Liver (tissue), 9 donors: ENCODE data around the gene TRMT2A. TPM values are rescaled to one million over a fixed set of nuclear protein-coding genes. Genes with fewer than 3 reads are reported as not detected.

ENCODE experiments used
- DNase-seq: peaks from one replicate; pipeline ENCODE4 v3.0.0-alpha.2; 2017; ENCODE audit warnings: low spot score
- H3K27ac ChIP-seq, 2 donors: one replicate each; pipeline ENCODE4 v1.7.0; 2013; ENCODE audit warnings: inconsistent platforms in 2 of 2, low read length in 2 of 2, control low read depth in 1 of 2, low read depth in 1 of 2, mild to moderate bottlenecking in 1 of 2
- H3K27me3 ChIP-seq, 4 donors: one replicate each; pipeline versions ENCODE4 v1.6.1 to v1.7.0; 2013; ENCODE audit warnings: low read length in 3 of 4, inconsistent platforms in 1 of 4, mild to moderate bottlenecking in 1 of 4, moderate library complexity in 1 of 4; ENCODE audit not compliant: control insufficient read depth in 4 of 4, insufficient read depth in 4 of 4
- H3K36me3 ChIP-seq, 4 donors: one replicate each; pipeline versions ENCODE4 v1.6.1 to v1.7.0; 2013; ENCODE audit warnings: low read length in 3 of 4, mild to moderate bottlenecking in 3 of 4, low read depth in 1 of 4, moderate library complexity in 1 of 4; ENCODE audit not compliant: control insufficient read depth in 4 of 4, insufficient read depth in 3 of 4
- H3K4me1 ChIP-seq, 4 donors: one replicate each; pipeline versions ENCODE4 v1.6.1 to v1.7.0; 2013; ENCODE audit warnings: low read length in 3 of 4, mild to moderate bottlenecking in 3 of 4, moderate library complexity in 1 of 4; ENCODE audit not compliant: control insufficient read depth in 4 of 4, insufficient read depth in 4 of 4
- H3K4me3 ChIP-seq, 3 donors: one replicate each; pipeline versions ENCODE4 v1.6.1 to v1.7.0; 2013; ENCODE audit warnings: low read length in 3 of 3, control low read depth in 1 of 3, low read depth in 1 of 3, mild to moderate bottlenecking in 1 of 3
- H3K9ac ChIP-seq, 2 donors: one replicate each; pipeline ENCODE4 v1.7.0; 2013; ENCODE audit warnings: low read length in 2 of 2, mild to moderate bottlenecking in 2 of 2, moderate library complexity in 2 of 2, control low read depth in 1 of 2, low read depth in 1 of 2
- H3K9me3 ChIP-seq, 4 donors: one replicate each; pipeline versions ENCODE4 v1.6.1 to v1.7.0; 2013; ENCODE audit warnings: low read length in 3 of 4; ENCODE audit not compliant: control insufficient read depth in 4 of 4
- ATF3 ChIP-seq: IDR thresholded peaks from 2 replicates; pipeline ENCODE4 v1.6.1; 2016; ENCODE audit warnings: antibody characterized with exemption
- CTCF ChIP-seq: fragments of 150-350 bp; IDR thresholded peaks from 2 replicates; pipeline ENCODE4 v1.5.1; 2017; ENCODE audit warnings: improper control_type of control experiment, low read depth, low read length; ENCODE audit not compliant: missing input control
- EGR1 ChIP-seq, 2 donors: IDR thresholded peaks; 2 replicates each; pipeline ENCODE4 v1.6.1; 2016 to 2018; ENCODE audit warnings: antibody characterized with exemption in 2 of 2, low read depth in 2 of 2
- FOXA1 ChIP-seq: IDR thresholded peaks from 2 replicates; pipeline ENCODE4 v1.6.1; 2016; ENCODE audit warnings: antibody characterized with exemption
- GABPA ChIP-seq, 2 donors: IDR thresholded peaks in 1 of 2; conservative IDR thresholded peaks in 1 of 2; 2 replicates each; pipeline ENCODE4 v1.6.1; 2016; ENCODE audit warnings: antibody characterized with exemption in 2 of 2, mild to moderate bottlenecking in 1 of 2, moderate library complexity in 1 of 2
- HNF4G ChIP-seq: IDR thresholded peaks from 2 replicates; pipeline ENCODE4 v1.6.1; 2016; ENCODE audit warnings: antibody characterized with exemption
- NR2F2 ChIP-seq: IDR thresholded peaks from 2 replicates; pipeline ENCODE4 v1.6.1; 2016; ENCODE audit warnings: antibody characterized with exemption
- RAD21 ChIP-seq, 2 donors: IDR thresholded peaks; 2 replicates each; pipeline ENCODE4 v1.6.1; 2016; ENCODE audit warnings: antibody characterized with exemption in 2 of 2, mild to moderate bottlenecking in 2 of 2
- REST ChIP-seq: IDR thresholded peaks from 2 replicates; pipeline ENCODE4 v1.6.1; 2016; ENCODE audit warnings: antibody characterized with exemption, mild to moderate bottlenecking
- RXRA ChIP-seq, 2 donors: IDR thresholded peaks; 2 replicates each; pipeline ENCODE4 v1.6.1; 2017 to 2018; ENCODE audit warnings: antibody characterized with exemption in 2 of 2, mild to moderate bottlenecking in 1 of 2
- SP1 ChIP-seq: IDR thresholded peaks from 2 replicates; pipeline ENCODE4 v1.6.1; 2018; ENCODE audit warnings: antibody characterized with exemption, mild to moderate bottlenecking
- TAF1 ChIP-seq: conservative IDR thresholded peaks from 2 replicates; pipeline ENCODE4 v1.6.1; 2016; ENCODE audit warnings: antibody characterized with exemption, mild to moderate bottlenecking
- WGBS: extraction: QIAGEN DNeasy Blood & Tissue Kit; methylation state at CpG from one replicate; pipeline ENCODE4 v1.1.7; 2013; 5-methylcytosine and 5-hydroxymethylcytosine counted together
- polyA plus RNA-seq, 2 donors: library from polyadenylated mRNA; stranded (reverse) in 1 of 2; unstranded in 1 of 2; fragments of 200-250 nt in 1 of 2; fragments of >200 nt in 1 of 2; fragmentation: Nextera tagmentation in 1 of 2; extraction: Ambion mirVana in 1 of 2; gene quantifications; one replicate each; pipeline versions ENCODE4 v1.2.1 to v1.2.3, GENCODE V29; 2013 to 2015
- total RNA-seq, 2 donors: library from RNA; depleted of rRNA; stranded (reverse); fragments of >200 nt; gene quantifications; one replicate each; pipeline ENCODE4 v1.2.3, GENCODE V29; 2014
- TF ChIP-seq, protein P1 (sequence below): IDR thresholded peaks from 2 replicates; pipeline ENCODE4 v1.6.1; 2016; ENCODE audit warnings: antibody characterized with exemption
- TF ChIP-seq, protein P2 (sequence below): IDR thresholded peaks from 2 replicates; pipeline ENCODE4 v1.6.1; 2016; ENCODE audit warnings: antibody characterized with exemption
- donor health status: healthy.
- donor health status: healthy.
- donor health status: healthy.
- donor health status: healthy.
- donor health status: healthy.

TRMT2A gene
- total and polyA plus RNA-seq, 4 donors, result 19.9 to 32.9 (median 25.2) TPM

DNA sequence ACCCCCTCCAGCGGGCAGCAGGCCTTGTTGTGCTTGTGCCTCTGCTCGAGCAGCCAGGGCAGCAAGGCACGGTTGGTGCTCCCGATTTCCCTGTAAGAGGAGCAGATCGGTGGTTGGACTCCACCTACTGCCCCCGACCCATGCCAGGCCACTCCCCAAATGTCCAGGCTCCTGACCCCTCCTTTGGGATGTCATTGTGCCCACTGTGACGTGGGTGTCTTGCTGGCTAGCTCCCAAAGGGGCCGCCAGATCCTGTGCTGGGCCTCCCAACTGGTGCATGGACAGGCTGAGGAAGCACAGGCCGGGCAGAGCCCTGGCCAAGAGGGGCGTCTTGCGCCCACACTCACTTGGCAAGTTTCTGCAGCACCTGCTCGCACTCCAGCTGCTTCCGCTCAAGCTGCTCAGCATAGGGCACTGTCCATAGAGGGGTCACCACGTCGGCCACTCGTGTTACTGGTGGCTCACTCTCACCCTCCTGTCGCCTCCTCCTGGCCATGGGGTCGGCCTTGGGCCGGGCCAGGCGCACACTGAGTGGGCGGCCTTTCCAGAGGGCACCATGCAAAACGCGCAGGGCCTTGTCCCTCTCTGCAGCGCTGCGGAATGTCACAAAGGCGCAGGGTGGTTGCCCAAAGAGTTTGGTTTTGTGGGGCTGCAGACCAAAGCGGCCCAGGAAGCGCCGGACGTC is 1.2 kb downstream of the TRMT2A start, which contains the start of gene RANBP1:
Gene RANBP1, plus strand, starts transcription at position 414 of the 685 bp plus-strand sequence. Its CDS starts 81 bp downstream, at position 495.
- H3K27ac ChIP-seq, result peak within 1 kb of the TSS; percentile 84 to 92
- WGBS, result 41% methylated on average over 30 of the region's 30 CpGs
- H3K9ac ChIP-seq, result peak within 1 kb of the TSS; percentile 86 to 93
- peaks cover 10 to 57% (median 36%) of the 10 kb centered on the region in 4 donors for H3K4me1 ChIP-seq
- peaks cover 26 to 52% (median 37%) of the 10 kb centered on the region in 4 donors for H3K36me3 ChIP-seq
- no peaks in the 10 kb centered on the region for H3K9me3 ChIP-seq
- peak within 1 kb of the TSS; percentile 63 to 98 (median 83) for H3K4me3 ChIP-seq
- TF ChIP-seq, protein P1, sequence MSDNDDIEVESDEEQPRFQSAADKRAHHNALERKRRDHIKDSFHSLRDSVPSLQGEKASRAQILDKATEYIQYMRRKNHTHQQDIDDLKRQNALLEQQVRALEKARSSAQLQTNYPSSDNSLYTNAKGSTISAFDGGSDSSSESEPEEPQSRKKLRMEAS, result no peak
- TF ChIP-seq RAD21 (IDR thresholded peaks at IDR 0.05) (no peak), ATF3 (no peak), REST (no peak), RXRA (IDR thresholded peaks at IDR 0.05) (no peak), SP1 (no peak), HNF4G (no peak), EGR1 (IDR thresholded peaks at IDR 0.05; ENCODE audit: low read depth in 2 of 2) (no peak), FOXA1 (no peak), GABPA (IDR thresholded peaks at IDR 0.05 in 1 of 2, conservative IDR thresholded peaks at IDR 0.05 in 1 of 2) (no peak), CTCF (no peak), TAF1 (no peak), NR2F2 (no peak)
- TF ChIP-seq, protein P2, sequence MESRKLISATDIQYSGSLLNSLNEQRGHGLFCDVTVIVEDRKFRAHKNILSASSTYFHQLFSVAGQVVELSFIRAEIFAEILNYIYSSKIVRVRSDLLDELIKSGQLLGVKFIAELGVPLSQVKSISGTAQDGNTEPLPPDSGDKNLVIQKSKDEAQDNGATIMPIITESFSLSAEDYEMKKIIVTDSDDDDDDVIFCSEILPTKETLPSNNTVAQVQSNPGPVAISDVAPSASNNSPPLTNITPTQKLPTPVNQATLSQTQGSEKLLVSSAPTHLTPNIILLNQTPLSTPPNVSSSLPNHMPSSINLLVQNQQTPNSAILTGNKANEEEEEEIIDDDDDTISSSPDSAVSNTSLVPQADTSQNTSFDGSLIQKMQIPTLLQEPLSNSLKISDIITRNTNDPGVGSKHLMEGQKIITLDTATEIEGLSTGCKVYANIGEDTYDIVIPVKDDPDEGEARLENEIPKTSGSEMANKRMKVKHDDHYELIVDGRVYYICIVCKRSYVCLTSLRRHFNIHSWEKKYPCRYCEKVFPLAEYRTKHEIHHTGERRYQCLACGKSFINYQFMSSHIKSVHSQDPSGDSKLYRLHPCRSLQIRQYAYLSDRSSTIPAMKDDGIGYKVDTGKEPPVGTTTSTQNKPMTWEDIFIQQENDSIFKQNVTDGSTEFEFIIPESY, result no peak
- H3K27me3 ChIP-seq, result no peaks in the 10 kb centered on the region
- no peak for DNase-seq
